ENCODE measurements around the gene PIMREG. TPM values are rescaled to one million over a fixed set of nuclear protein-coding genes. Genes with fewer than 3 reads are reported as not detected.

The PIMREG gene
- total RNA-seq, 2 experiments from 2014 or later: 3.7 to 4.6 TPM

- CTCF ChIA-PET: interaction anchor here (2.0 kb wide), 1 partner anchor 11 kb away, joined by 9 read pairs; no protein-coding TSS in a partner anchor
Measured at GRCh38 chr17:6446516-6447100, 2.4 kb downstream of the PIMREG start.

GRCh38 chr17:6448473-6448872 is 4.2 kb downstream of the PIMREG start:
- Mint-ChIP-seq H3K36me3 (ENCODE audit: low read depth) (no peaks in the 10 kb centered on the region), H3K27me3 (peaks cover 4% of the 10 kb centered on the region), H3K4me1 (ENCODE audit: low read depth) (peaks cover 10% of the 10 kb centered on the region), H3K27ac (no peak overlapping the region), H3K4me3 (no peak overlapping the region), H3K9me3 (no peaks in the 10 kb centered on the region)
- intact Hi-C loops (cut with micrococcal nuclease): no loop called here
- DNase-seq (no peak), ATAC-seq (no peak)
- TF ChIP-seq, protein P1, sequence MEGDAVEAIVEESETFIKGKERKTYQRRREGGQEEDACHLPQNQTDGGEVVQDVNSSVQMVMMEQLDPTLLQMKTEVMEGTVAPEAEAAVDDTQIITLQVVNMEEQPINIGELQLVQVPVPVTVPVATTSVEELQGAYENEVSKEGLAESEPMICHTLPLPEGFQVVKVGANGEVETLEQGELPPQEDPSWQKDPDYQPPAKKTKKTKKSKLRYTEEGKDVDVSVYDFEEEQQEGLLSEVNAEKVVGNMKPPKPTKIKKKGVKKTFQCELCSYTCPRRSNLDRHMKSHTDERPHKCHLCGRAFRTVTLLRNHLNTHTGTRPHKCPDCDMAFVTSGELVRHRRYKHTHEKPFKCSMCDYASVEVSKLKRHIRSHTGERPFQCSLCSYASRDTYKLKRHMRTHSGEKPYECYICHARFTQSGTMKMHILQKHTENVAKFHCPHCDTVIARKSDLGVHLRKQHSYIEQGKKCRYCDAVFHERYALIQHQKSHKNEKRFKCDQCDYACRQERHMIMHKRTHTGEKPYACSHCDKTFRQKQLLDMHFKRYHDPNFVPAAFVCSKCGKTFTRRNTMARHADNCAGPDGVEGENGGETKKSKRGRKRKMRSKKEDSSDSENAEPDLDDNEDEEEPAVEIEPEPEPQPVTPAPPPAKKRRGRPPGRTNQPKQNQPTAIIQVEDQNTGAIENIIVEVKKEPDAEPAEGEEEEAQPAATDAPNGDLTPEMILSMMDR (IDR thresholded peaks at IDR 0.05): no peak
- ChIA-PET CTCF (interaction anchor here (0.8 to 1.7 kb wide), 2 partner anchors 11 to 13 kb away, joined by 3 to 7 read pairs; partner anchors contain the start of gene AIPL1), POLR2A (no interaction called here)

More at GRCh38 chr17:6446516-6447100, 2.4 kb downstream of the PIMREG start:
- TF ChIP-seq, protein P1 (IDR thresholded peaks at IDR 0.05): no peak
- H3K4me3 Mint-ChIP-seq: no peak overlapping the region
- peaks cover 4% of the 10 kb centered on the region for H3K27me3 Mint-ChIP-seq
- intact Hi-C loops (cut with micrococcal nuclease): no loop called here
- H3K9me3 Mint-ChIP-seq: no peaks in the 10 kb centered on the region
- no peak for ATAC-seq
- POLR2A ChIA-PET: interaction anchor here (0.8 kb wide), 1 partner anchor 9 kb away, joined by 3 read pairs; no protein-coding TSS in a partner anchor
- no peak for DNase-seq
- H3K27ac Mint-ChIP-seq: no peak overlapping the region
- H3K4me1 Mint-ChIP-seq (ENCODE audit: low read depth): peaks cover 14% of the 10 kb centered on the region
- no peaks in the 10 kb centered on the region for H3K36me3 Mint-ChIP-seq (ENCODE audit: low read depth)

- ATAC-seq (no peak), DNase-seq (no peak)
- intact Hi-C loops (cut with micrococcal nuclease): no loop called here
- H3K9me3 Mint-ChIP-seq: no peaks in the 10 kb centered on the region
- ChIA-PET CTCF (interaction anchor here (0.8 to 1.7 kb wide), 2 partner anchors 10 to 14 kb away, joined by 3 to 7 read pairs; partner anchors contain the start of gene AIPL1), POLR2A (interaction anchor here (0.7 kb wide), 1 partner anchor 122 kb away, joined by 3 read pairs; no protein-coding TSS in a partner anchor)
- no peak overlapping the region for H3K27ac Mint-ChIP-seq
- H3K36me3 Mint-ChIP-seq (ENCODE audit: low read depth): no peaks in the 10 kb centered on the region
- H3K4me1 Mint-ChIP-seq (ENCODE audit: low read depth): peaks cover 6% of the 10 kb centered on the region
- TF ChIP-seq, protein P1 (IDR thresholded peaks at IDR 0.05): no peak
- peaks cover 3% of the 10 kb centered on the region for H3K27me3 Mint-ChIP-seq
- no peak overlapping the region for H3K4me3 Mint-ChIP-seq
Measured at GRCh38 chr17:6449307-6449706, 5.1 kb downstream of the PIMREG start.

GRCh38 chr17:6450926-6451832 is 6.9 kb downstream of the PIMREG start:
- POLR2A ChIA-PET: no interaction called here
- CTCF ChIA-PET: interaction anchor here (1.9 kb wide), 1 partner anchor 15 kb away, joined by 5 read pairs; no protein-coding TSS in a partner anchor
- TF ChIP-seq, protein P1 (IDR thresholded peaks at IDR 0.05): no peak
- Mint-ChIP-seq H3K36me3 (ENCODE audit: low read depth) (no peaks in the 10 kb centered on the region), H3K27ac (no peak overlapping the region), H3K27me3 (no peaks in the 10 kb centered on the region), H3K4me1 (ENCODE audit: low read depth) (peaks cover 2% of the 10 kb centered on the region), H3K9me3 (no peaks in the 10 kb centered on the region), H3K4me3 (no peak overlapping the region)
- intact Hi-C loops (cut with micrococcal nuclease): no loop called here
- ATAC-seq (no peak), DNase-seq (no peak)
